Measurements from ENCODE around the gene ZKSCAN2.

Gene ZKSCAN2

DNA sequence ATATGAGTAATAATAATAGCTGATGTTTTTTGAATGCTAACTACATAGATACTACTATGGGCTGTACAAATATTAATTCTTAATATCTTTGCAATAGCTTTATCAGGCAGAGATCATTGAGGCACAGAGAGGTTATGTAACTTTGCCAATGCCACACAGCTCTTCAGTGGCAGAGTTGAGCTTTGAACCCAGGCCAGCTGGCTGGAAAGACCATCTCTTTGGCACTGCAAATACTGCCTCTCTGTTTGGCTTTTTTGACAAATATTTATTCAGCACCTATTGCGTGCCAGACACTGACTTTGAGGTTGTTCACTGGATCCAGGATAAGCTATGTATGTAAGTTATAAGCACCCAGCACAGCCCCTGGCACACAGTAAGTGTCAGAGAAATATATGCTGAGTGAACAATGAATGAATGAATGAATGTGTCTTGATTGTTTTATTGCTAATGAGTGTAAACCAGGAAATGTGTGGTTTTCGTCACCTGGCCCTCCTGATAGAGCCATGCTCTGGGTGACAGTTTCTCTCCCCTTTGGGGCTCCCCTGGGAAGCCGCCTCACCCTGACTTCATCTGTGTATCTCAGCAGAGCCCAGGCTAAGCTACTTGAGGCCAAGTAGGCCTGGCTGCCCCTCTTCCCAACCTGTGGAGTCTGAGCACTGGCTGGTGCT, 38.4 kb downstream of the ZKSCAN2 start:
- Histone ChIP-seq H3K9me3 (ENCODE audit: severe bottlenecking) (no peaks in the 10 kb centered on the region), H3K4me3 (ENCODE audit: severe bottlenecking) (no peak overlapping the region), H3K27ac (ENCODE audit: poor library complexity, severe bottlenecking) (no peak overlapping the region), H3K4me1 (ENCODE audit: insufficient read depth, poor library complexity, severe bottlenecking) (no peaks in the 10 kb centered on the region), H3K27me3 (ENCODE audit: insufficient read depth, poor library complexity, severe bottlenecking) (peaks cover 3% of the 10 kb centered on the region), H3K36me3 (ENCODE audit: low read depth) (no peaks in the 10 kb centered on the region)
- no peak for DNase-seq (ENCODE audit: low spot score)
- TF ChIP-seq CTCF (IDR thresholded peaks at IDR 0.05; ENCODE audit: poor library complexity, severe bottlenecking) = no peak
- no peak for ATAC-seq (ENCODE audit: low read depth)

DNA sequence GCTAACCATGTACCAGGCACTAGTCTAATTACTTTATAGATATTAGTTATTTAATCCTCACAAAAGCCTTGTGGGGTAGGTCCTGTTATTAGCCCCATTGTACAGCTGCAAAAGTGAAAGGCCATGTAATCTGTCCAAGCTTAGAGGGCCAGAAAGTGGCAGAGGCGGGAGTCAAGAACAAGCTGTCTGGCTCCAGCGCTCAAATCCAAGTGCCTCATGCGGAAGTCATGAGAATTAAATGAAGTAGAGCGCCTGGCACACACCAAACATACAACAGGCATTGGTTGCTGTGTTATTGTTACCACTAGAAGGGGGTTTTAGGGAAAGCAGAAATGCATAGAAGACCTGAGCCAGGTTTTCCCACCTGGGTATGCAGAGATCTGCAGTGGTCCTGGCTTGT, 39.7 kb downstream of the ZKSCAN2 start:
- DNase-seq (ENCODE audit: low spot score) = no peak
- Histone ChIP-seq H3K36me3 (ENCODE audit: low read depth) (no peaks in the 10 kb centered on the region), H3K4me1 (ENCODE audit: insufficient read depth, poor library complexity, severe bottlenecking) (no peaks in the 10 kb centered on the region), H3K9me3 (ENCODE audit: severe bottlenecking) (no peaks in the 10 kb centered on the region), H3K27me3 (ENCODE audit: insufficient read depth, poor library complexity, severe bottlenecking) (peaks cover 3% of the 10 kb centered on the region), H3K27ac (ENCODE audit: poor library complexity, severe bottlenecking) (no peak overlapping the region), H3K4me3 (ENCODE audit: severe bottlenecking) (no peak overlapping the region)
- ATAC-seq (ENCODE audit: low read depth) = no peak
- no peak for TF ChIP-seq CTCF (IDR thresholded peaks at IDR 0.05; ENCODE audit: poor library complexity, severe bottlenecking)

DNA sequence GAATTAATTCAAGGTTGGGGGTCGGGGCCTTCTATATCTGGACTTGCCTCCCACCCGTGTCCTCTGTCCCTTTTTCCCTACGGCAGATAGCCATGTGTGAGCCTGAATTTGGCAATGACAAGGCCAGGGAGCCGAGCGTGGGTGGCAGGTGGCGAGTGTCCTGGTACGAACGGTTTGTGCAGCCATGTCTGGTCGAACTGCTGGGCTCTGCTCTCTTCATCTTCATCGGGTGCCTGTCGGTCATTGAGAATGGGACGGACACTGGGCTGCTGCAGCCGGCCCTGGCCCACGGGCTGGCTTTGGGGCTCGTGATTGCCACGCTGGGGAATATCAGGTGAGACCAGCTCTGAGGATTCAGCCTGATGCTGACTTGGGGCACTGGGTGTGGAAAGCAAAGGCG, 40.5 kb downstream of the ZKSCAN2 start:
- Histone ChIP-seq H3K9me3 (ENCODE audit: severe bottlenecking) (no peaks in the 10 kb centered on the region), H3K27me3 (ENCODE audit: insufficient read depth, poor library complexity, severe bottlenecking) (peaks cover 3% of the 10 kb centered on the region), H3K27ac (ENCODE audit: poor library complexity, severe bottlenecking) (no peak overlapping the region), H3K4me3 (ENCODE audit: severe bottlenecking) (no peak overlapping the region), H3K36me3 (ENCODE audit: low read depth) (no peaks in the 10 kb centered on the region), H3K4me1 (ENCODE audit: insufficient read depth, poor library complexity, severe bottlenecking) (no peaks in the 10 kb centered on the region)
- TF ChIP-seq CTCF (IDR thresholded peaks at IDR 0.05; ENCODE audit: poor library complexity, severe bottlenecking) = no peak
- no peak for ATAC-seq (ENCODE audit: low read depth)
- no peak for DNase-seq (ENCODE audit: low spot score)

DNA sequence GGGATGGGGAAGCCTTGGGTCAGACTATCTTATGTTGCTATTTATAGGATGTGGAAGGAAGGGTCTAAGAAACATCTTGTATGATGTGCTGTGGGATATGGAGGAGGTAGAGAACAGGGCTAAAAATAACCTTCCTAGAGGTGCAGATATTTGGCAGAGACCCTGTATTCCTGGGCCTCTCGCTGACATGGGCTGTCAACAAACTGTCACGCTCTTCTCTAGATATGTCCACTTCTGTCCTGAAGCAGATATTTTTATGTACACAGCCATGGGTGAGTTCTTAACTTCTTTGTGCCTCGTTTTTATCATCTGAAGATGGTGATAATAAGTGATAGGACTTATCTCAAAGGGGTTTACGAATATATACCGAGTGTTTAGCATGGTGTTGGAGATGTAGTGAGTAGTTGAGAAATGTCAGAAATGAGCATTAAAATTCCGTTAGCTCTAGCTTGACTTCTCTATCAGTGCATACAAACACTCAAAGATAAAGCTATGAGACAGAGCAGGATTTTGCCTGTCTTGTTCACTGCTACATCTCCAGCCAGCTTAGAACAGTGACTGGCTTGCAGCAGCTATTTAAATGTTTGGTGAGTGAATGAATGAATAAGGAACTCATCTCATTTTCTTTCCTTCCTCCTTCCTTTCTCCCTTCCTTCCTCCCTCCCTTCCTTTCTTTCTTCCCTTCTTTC, 43.8 kb downstream of the ZKSCAN2 start:
- TF ChIP-seq CTCF (IDR thresholded peaks at IDR 0.05; ENCODE audit: poor library complexity, severe bottlenecking) = no peak
- Histone ChIP-seq H3K27me3 (ENCODE audit: insufficient read depth, poor library complexity, severe bottlenecking) (peaks cover 3% of the 10 kb centered on the region), H3K27ac (ENCODE audit: poor library complexity, severe bottlenecking) (no peak overlapping the region), H3K4me3 (ENCODE audit: severe bottlenecking) (no peak overlapping the region), H3K9me3 (ENCODE audit: severe bottlenecking) (no peaks in the 10 kb centered on the region), H3K36me3 (ENCODE audit: low read depth) (no peaks in the 10 kb centered on the region), H3K4me1 (ENCODE audit: insufficient read depth, poor library complexity, severe bottlenecking) (no peaks in the 10 kb centered on the region)
- no peak for DNase-seq (ENCODE audit: low spot score)
- no peak for ATAC-seq (ENCODE audit: low read depth)

- no peak overlapping the region for H3K4me3 ChIP-seq (ENCODE audit: severe bottlenecking)
- no peaks in the 10 kb centered on the region for H3K36me3 ChIP-seq (ENCODE audit: low read depth)
- no peaks in the 10 kb centered on the region for H3K9me3 ChIP-seq (ENCODE audit: severe bottlenecking)
- peaks cover 3% of the 10 kb centered on the region for H3K27me3 ChIP-seq (ENCODE audit: insufficient read depth, poor library complexity, severe bottlenecking)
- ATAC-seq (ENCODE audit: low read depth) (no peak), DNase-seq (ENCODE audit: low spot score) (no peak)
- no peak overlapping the region for H3K27ac ChIP-seq (ENCODE audit: poor library complexity, severe bottlenecking)
- no peaks in the 10 kb centered on the region for H3K4me1 ChIP-seq (ENCODE audit: insufficient read depth, poor library complexity, severe bottlenecking)
- no peak for TF ChIP-seq CTCF (IDR thresholded peaks at IDR 0.05; ENCODE audit: poor library complexity, severe bottlenecking)
These were observed 45.0 kb downstream of the ZKSCAN2 start for GRCh38 chr16:25212636-25213035.

Measured in RWPE2 (cell line).